H1 (cell line): ENCODE data around the gene DAPK1. TPM values are rescaled to one million over a fixed set of nuclear protein-coding genes. Genes with fewer than 3 reads are reported as not detected.

Experiments
- CTCF ChIA-PET: fragments of 300-600 bp; sonication (Branson Sonifier 250); formaldehyde crosslinking; loops from one replicate; lab custom pipeline; 2021; ENCODE audit not compliant: partially characterized antibody; lab: Charles Lee
- POLR2A ChIA-PET: fragments of 300-600 bp; sonication (Branson Sonifier 250); formaldehyde crosslinking; loops from one replicate; lab custom pipeline; 2021; ENCODE audit warnings: inconsistent platforms; ENCODE audit not compliant: partially characterized antibody; lab: Charles Lee
- DNase-seq, 2 experiments: peaks; one replicate each; pipeline versions ENCODE4 v3.0.0 to v3.0.0-alpha.2; 2010 to 2022; ENCODE audit warnings: low spot score in 2 of 2, low read depth in 1 of 2, mixed read lengths in 1 of 2
- FAIRE-seq: peaks from 2 replicates; lab custom pipeline; 2011; peaks lifted over from hg19 to GRCh38; lab: Jason Lieb, UNC
- H2AFZ ChIP-seq: 2 replicates; pipeline ENCODE4 v1.8.1; 2012; ENCODE audit warnings: low read length, inconsistent platforms
- H2AK5ac ChIP-seq: 2 replicates; pipeline ENCODE4 v1.6.1; 2013; ENCODE audit warnings: low read depth, low read length
- H2BK120ac ChIP-seq: replicated peaks from 2 replicates; pipeline ENCODE3; 2013; ENCODE audit warnings: low read depth, low read length, inconsistent platforms
- H2BK12ac ChIP-seq: 2 replicates; pipeline ENCODE4 v1.6.1; 2013; ENCODE audit warnings: low read depth, low read length
- H2BK15ac ChIP-seq: 2 replicates; pipeline ENCODE4 v1.6.1; 2013; ENCODE audit warnings: low read length
- H2BK20ac ChIP-seq: 2 replicates; pipeline ENCODE4 v1.6.1; 2013; ENCODE audit warnings: low read length
- H2BK5ac ChIP-seq: 2 replicates; pipeline ENCODE4 v1.6.1; 2013; ENCODE audit warnings: low read depth, low read length
- H3K14ac ChIP-seq: 2 replicates; pipeline ENCODE4 v1.6.1; 2013; ENCODE audit warnings: inconsistent platforms; ENCODE audit not compliant: insufficient read length
- H3K18ac ChIP-seq: 2 replicates; pipeline ENCODE4 v1.6.1; 2013; ENCODE audit warnings: low read length; ENCODE audit errors: extremely low read depth
- H3K23ac ChIP-seq: 2 replicates; pipeline ENCODE4 v1.6.1; 2013; ENCODE audit warnings: inconsistent platforms; ENCODE audit not compliant: insufficient read length
- H3K23me2 ChIP-seq: 2 replicates; pipeline ENCODE4 v1.6.1; 2013; ENCODE audit warnings: low read depth, low read length
- H3K27ac ChIP-seq: 2 replicates; pipeline ENCODE4 v1.6.1; 2011; ENCODE audit warnings: low read depth, low read length, inconsistent platforms
- H3K27me3 ChIP-seq, 4 experiments: replicated peaks in 1 of 4; 1 replicate in 1 of 4; 2 replicates in 3 of 4; pipeline versions ENCODE4 v1.6.1 to v1.8.1; 2011 to 2013; ENCODE audit warnings: low read length in 3 of 4, mild to moderate bottlenecking in 3 of 4, inconsistent platforms in 2 of 4, mixed read lengths in 2 of 4, moderate library complexity in 1 of 4; ENCODE audit not compliant: control insufficient read depth in 3 of 4, insufficient read depth in 3 of 4; ENCODE audit errors: extremely low read depth in 1 of 4
- H3K36me3 ChIP-seq, 4 experiments: 2 replicates each; pipeline versions ENCODE4 v1.6.1 to v1.8.1; 2011 to 2013; ENCODE audit warnings: mild to moderate bottlenecking in 4 of 4, low read length in 3 of 4, moderate library complexity in 2 of 4, control low read depth in 1 of 4, inconsistent platforms in 1 of 4; ENCODE audit not compliant: insufficient read depth in 4 of 4, control insufficient read depth in 2 of 4
- H3K4ac ChIP-seq: replicated peaks from 2 replicates; pipeline ENCODE3; 2013; ENCODE audit warnings: low read length, low read depth, mixed read lengths, inconsistent platforms; ENCODE audit not compliant: insufficient read length
- H3K4me1 ChIP-seq, 4 experiments: replicated peaks in 1 of 4; 1 replicate in 1 of 4; 2 replicates in 3 of 4; pipeline versions ENCODE4 v1.6.1 to v1.8.1; 2011 to 2013; ENCODE audit warnings: low read length in 3 of 4, inconsistent platforms in 2 of 4, mixed read lengths in 1 of 4; ENCODE audit not compliant: insufficient read depth in 4 of 4, control insufficient read depth in 3 of 4
- H3K4me2 ChIP-seq, 2 experiments: 2 replicates each; pipeline versions ENCODE4 v1.6.1 to v1.8.1; 2011 to 2013; ENCODE audit warnings: low read depth in 2 of 2, low read length in 2 of 2, control low read depth in 1 of 2, inconsistent platforms in 1 of 2, mild to moderate bottlenecking in 1 of 2; ENCODE audit not compliant: insufficient read depth in 1 of 2
- H3K4me3 ChIP-seq, 4 experiments: fragments of 200-600, 300-600 bp in 1 of 4; sonication (generic), shearing (Covaris generic), sonication (Bioruptor Twin) in 1 of 4; 2 replicates each; pipeline versions ENCODE4 v1.5.1 to v1.8.1; 2011 to 2016; ENCODE audit warnings: low read length in 4 of 4, low read depth in 3 of 4, control low read depth in 2 of 4, inconsistent platforms in 2 of 4, mild to moderate bottlenecking in 2 of 4, mixed read lengths in 1 of 4, moderate library complexity in 1 of 4; ENCODE audit not compliant: insufficient read depth in 2 of 4; ENCODE audit errors: extremely low read depth in 1 of 4
- H3K56ac ChIP-seq: replicated peaks from 2 replicates; pipeline ENCODE3; 2013; ENCODE audit warnings: low read depth, mild to moderate bottlenecking, mixed read lengths, low read length, inconsistent platforms; ENCODE audit not compliant: insufficient read length
- H3K79me1 ChIP-seq: 2 replicates; pipeline ENCODE4 v1.6.1; 2013; ENCODE audit warnings: low read depth, low read length, control low read depth
- H3K79me2 ChIP-seq, 2 experiments: 2 replicates each; pipeline versions ENCODE4 v1.6.1 to v1.8.1; 2012 to 2013; ENCODE audit warnings: low read length in 2 of 2, mild to moderate bottlenecking in 2 of 2, inconsistent platforms in 1 of 2; ENCODE audit not compliant: insufficient read depth in 2 of 2, control insufficient read depth in 1 of 2
- H3K9ac ChIP-seq, 4 experiments: replicated peaks in 1 of 4; 1 replicate in 1 of 4; 2 replicates in 3 of 4; pipeline versions ENCODE4 v1.6.1 to v1.8.1; 2011 to 2013; ENCODE audit warnings: low read depth in 3 of 4, low read length in 3 of 4, control low read depth in 2 of 4, mild to moderate bottlenecking in 2 of 4, moderate library complexity in 2 of 4, inconsistent platforms in 1 of 4; ENCODE audit errors: extremely low read depth in 1 of 4
- H3K9me3 ChIP-seq, 2 experiments: 2 replicates each; pipeline versions ENCODE4 v1.6.1 to v1.8.1; 2012 to 2013; ENCODE audit warnings: mild to moderate bottlenecking in 2 of 2, moderate library complexity in 2 of 2, control low read depth in 1 of 2, inconsistent platforms in 1 of 2, low read depth in 1 of 2, low read length in 1 of 2, mixed read lengths in 1 of 2; ENCODE audit not compliant: insufficient read depth in 2 of 2
- H4K20me1 ChIP-seq, 2 experiments: replicated peaks in 1 of 2; 2 replicates each; pipeline versions ENCODE3 to v1.8.1; 2011 to 2013; ENCODE audit warnings: inconsistent platforms in 2 of 2, low read length in 2 of 2, mild to moderate bottlenecking in 1 of 2; ENCODE audit not compliant: insufficient read depth in 2 of 2, control insufficient read depth in 1 of 2
- H4K5ac ChIP-seq: 2 replicates; pipeline ENCODE4 v1.6.1; 2013; ENCODE audit warnings: low read length, low read depth, mixed read lengths, inconsistent platforms; ENCODE audit not compliant: insufficient read length
- H4K8ac ChIP-seq: 2 replicates; pipeline ENCODE4 v1.8.0; 2013; ENCODE audit warnings: mild to moderate bottlenecking, moderate library complexity, low read length, inconsistent platforms; ENCODE audit not compliant: insufficient read depth; ENCODE audit errors: extremely low read depth
- H4K91ac ChIP-seq: replicated peaks from 2 replicates; pipeline ENCODE3; 2013; ENCODE audit warnings: low read length, mixed read lengths, inconsistent platforms; ENCODE audit not compliant: insufficient read length
- BACH1 ChIP-seq: IDR thresholded peaks from 2 replicates; pipeline ENCODE4 v1.6.1; 2012; ENCODE audit warnings: low read length, improper control_type of control experiment
- BCL11A ChIP-seq, 2 experiments: IDR thresholded peaks; one replicate each; pipeline ENCODE4 v1.6.1; 2011; ENCODE audit warnings: low read depth in 2 of 2, low read length in 2 of 2, mild to moderate bottlenecking in 2 of 2
- NRF1 ChIP-seq: IDR thresholded peaks from 2 replicates; pipeline ENCODE4 v1.6.1; 2011; ENCODE audit warnings: mild to moderate bottlenecking, low read depth, low read length, improper control_type of control experiment
- RFX5 ChIP-seq: IDR thresholded peaks from 2 replicates; pipeline ENCODE4 v1.6.1; 2011; ENCODE audit warnings: low read depth, low read length, improper control_type of control experiment, borderline replicate concordance
- SAP30 ChIP-seq: fragments of 300-600 bp; sonication (generic); IDR thresholded peaks from 2 replicates; pipeline ENCODE4 v1.7.1; 2012; ENCODE audit warnings: low read length, moderate library complexity, mild to moderate bottlenecking, inconsistent platforms; ENCODE audit not compliant: insufficient read depth, insufficient replicate concordance
- SRF ChIP-seq: IDR thresholded peaks from 2 replicates; pipeline ENCODE4 v1.6.1; 2011; ENCODE audit warnings: mild to moderate bottlenecking, low read depth, low read length, moderate library complexity
- TAF1 ChIP-seq: IDR thresholded peaks from 2 replicates; pipeline ENCODE4 v1.6.1; 2011; ENCODE audit warnings: mild to moderate bottlenecking, low read depth, low read length
- WGBS, 2 experiments: shearing (Covaris generic) in 1 of 2; methylation state at CpG; one replicate each; pipeline versions ENCODE4 v1.1.6 to v1.1.7; 2013 to 2015; ENCODE audit warnings: low lambda C conversion rate in 2 of 2, mixed read lengths in 2 of 2, inconsistent platforms in 1 of 2, low coverage in 1 of 2, missing lambda C conversion rate in 1 of 2; ENCODE audit not compliant: insufficient replicate concordance in 2 of 2, insufficient coverage in 1 of 2, insufficient read length in 1 of 2; ENCODE audit errors: extremely low coverage in 1 of 2, missing lambda C conversion rate in 1 of 2; 5-methylcytosine and 5-hydroxymethylcytosine counted together
- polyA plus RNA-seq, 7 experiments: library from polyadenylated mRNA; depleted of rRNA in 3 of 7; stranded (reverse) in 5 of 7; unstranded in 2 of 7; fragments of >200 nt in 5 of 7; fragments of 200-250 nt in 2 of 7; gene quantifications; 1 replicate in 5 of 7; 2 replicates in 1 of 7; 4 replicates in 1 of 7; pipeline versions ENCODE4 v1.2.1 to v1.2.3, GENCODE V29; 2011 to 2013; ENCODE audit warnings: missing spikeins in 2 of 7, mixed read lengths in 2 of 7
- total RNA-seq: library from RNA; stranded (reverse); fragmentation: NEBNext Ultra II Directional; extraction: Animal tissue kit (Norgen Biotek cat#: 25700); gene quantifications from 2 replicates; pipeline ENCODE4 v1.2.1, GENCODE V29; 2021
- TF ChIP-seq, protein P1 (sequence below): IDR thresholded peaks from 2 replicates; pipeline ENCODE4 v1.6.1; 2012; ENCODE audit warnings: inconsistent platforms

The DAPK1 gene
- total and polyA plus RNA-seq, 2 of the 8 experiments (the other 6 are each of a cell fraction or from before 2014, with no cell fraction given) = 62.4 to 131 TPM

DNA sequence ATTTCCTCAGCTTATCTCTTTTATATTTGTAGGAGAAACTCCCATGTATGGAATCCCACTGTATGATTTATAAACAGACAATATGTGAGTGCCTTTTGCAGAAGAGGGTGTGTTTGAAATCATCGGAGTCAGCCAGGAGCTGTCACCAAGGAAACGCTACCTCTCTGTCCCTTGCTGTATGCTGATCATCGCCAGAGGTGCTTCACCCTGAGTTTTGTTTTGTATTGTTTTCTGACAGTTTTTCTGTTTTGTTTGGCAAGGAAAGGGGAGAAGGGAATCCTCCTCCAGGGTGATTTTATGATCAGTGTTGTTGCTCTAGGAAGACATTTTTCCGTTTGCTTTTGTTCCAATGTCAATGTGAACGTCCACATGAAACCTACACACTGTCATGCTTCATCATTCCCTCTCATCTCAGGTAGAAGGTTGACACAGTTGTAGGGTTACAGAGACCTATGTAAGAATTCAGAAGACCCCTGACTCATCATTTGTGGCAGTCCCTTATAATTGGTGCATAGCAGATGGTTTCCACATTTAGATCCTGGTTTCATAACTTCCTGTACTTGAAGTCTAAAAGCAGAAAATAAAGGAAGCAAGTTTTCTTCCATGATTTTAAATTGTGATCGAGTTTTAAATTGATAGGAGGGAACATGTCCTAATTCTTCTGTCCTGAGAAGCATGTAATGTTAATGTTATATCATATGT is 210.3 kb downstream of the DAPK1 start:
- Histone ChIP-seq H2AK5ac (no peak overlapping the region), H3K36me3 (peaks cover 20 to 45% (median 32%) of the 10 kb centered on the region in 4 experiments), H3K23ac (no peak overlapping the region), H3K27ac (no peak overlapping the region), H3K4me3 (no peak overlapping the region), H2AFZ (no peak overlapping the region), H4K8ac (no peak overlapping the region), H4K5ac (no peak overlapping the region), H2BK120ac (no peak overlapping the region), H2BK20ac (no peak overlapping the region), H2BK5ac (no peak overlapping the region), H3K4me1 (no peaks in the 10 kb centered on the region; a peak in 1 of 7 replicates), H3K9ac (no peak overlapping the region), H3K14ac (no peak overlapping the region), H3K27me3 (no peaks in the 10 kb centered on the region), H3K9me3 (no peaks in the 10 kb centered on the region), H4K91ac (no peak overlapping the region), H3K4me2 (no peak overlapping the region), H3K79me1 (no peaks in the 10 kb centered on the region), H3K18ac (no peak overlapping the region), H3K4ac (no peak overlapping the region), H2BK15ac (no peak overlapping the region), H4K20me1 (peaks cover 0 to 2% of the 10 kb centered on the region in 2 experiments), H3K23me2 (peaks cover 1% of the 10 kb centered on the region; the same call in 1 of the 2 replicates), H3K56ac (no peak overlapping the region), H2BK12ac (no peak overlapping the region), H3K79me2 (no peaks in the 10 kb centered on the region)
- ChIA-PET POLR2A (no interaction called here), CTCF (interaction anchor here (0.6 to 2.3 kb wide), 5 partner anchors 23 to 127 kb away, joined by 3 to 10 read pairs (median 4); no protein-coding TSS in a partner anchor)
- DNase-seq (no peak), FAIRE-seq (no peak)
- 91% methylated on average over 6 of the region's 6 CpGs; no CpG with 5 or more reads in 1 of the 2 experiments for WGBS, 2 experiments
- TF ChIP-seq SRF (no peak), TAF1 (no peak), BCL11A (IDR thresholded peaks at IDR 0.05; ENCODE audit: low read depth in 2 of 2, low read length in 2 of 2) (no peak), RFX5 (no peak), BACH1 (no peak), SAP30 (no peak), NRF1 (no peak)
- TF ChIP-seq, protein P1, sequence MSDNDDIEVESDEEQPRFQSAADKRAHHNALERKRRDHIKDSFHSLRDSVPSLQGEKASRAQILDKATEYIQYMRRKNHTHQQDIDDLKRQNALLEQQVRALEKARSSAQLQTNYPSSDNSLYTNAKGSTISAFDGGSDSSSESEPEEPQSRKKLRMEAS = no peak
